Trophoblast cell (in vitro differentiated cells and primary cell): ENCODE measurements around the gene PLAAT2.

Experiments used
- DNase-seq, 2 donors: peaks; one replicate each; pipeline ENCODE4 v3.0.0-alpha.2; 2016
- H2AFZ ChIP-seq: 2 replicates; pipeline ENCODE4 v1.6.1; 2013; ENCODE audit warnings: low read length, moderate library complexity, mild to moderate bottlenecking; ENCODE audit not compliant: insufficient read depth, poor library complexity
- H2AK5ac ChIP-seq: 2 replicates; pipeline ENCODE4 v1.6.1; 2013; ENCODE audit warnings: mild to moderate bottlenecking, low read length
- H2BK120ac ChIP-seq: 2 replicates; pipeline ENCODE4 v1.6.1; 2013; ENCODE audit warnings: low read length, mild to moderate bottlenecking, moderate library complexity; ENCODE audit not compliant: insufficient read depth, poor library complexity
- H2BK12ac ChIP-seq: 2 replicates; pipeline ENCODE4 v1.6.1; 2013; ENCODE audit warnings: mild to moderate bottlenecking, low read length, moderate library complexity
- H2BK5ac ChIP-seq: 2 replicates; pipeline ENCODE4 v1.6.1; 2013; ENCODE audit warnings: low read length, low read depth, moderate library complexity, mild to moderate bottlenecking; ENCODE audit not compliant: poor library complexity
- H3K14ac ChIP-seq: 2 replicates; pipeline ENCODE4 v1.6.1; 2013; ENCODE audit warnings: mild to moderate bottlenecking, low read length
- H3K18ac ChIP-seq: 2 replicates; pipeline ENCODE4 v1.6.1; 2013; ENCODE audit warnings: mild to moderate bottlenecking, low read length
- H3K23ac ChIP-seq: 2 replicates; pipeline ENCODE4 v1.6.1; 2013; ENCODE audit warnings: low read length
- H3K27ac ChIP-seq: 2 replicates; pipeline ENCODE4 v1.5.1; 2013; ENCODE audit warnings: low read depth, mild to moderate bottlenecking, inconsistent platforms, low read length, moderate library complexity
- H3K27me3 ChIP-seq: 2 replicates; pipeline ENCODE4 v1.6.1; 2013; ENCODE audit warnings: inconsistent platforms, mild to moderate bottlenecking, low read length, moderate library complexity; ENCODE audit not compliant: insufficient read depth
- H3K36me3 ChIP-seq, 2 experiments: 1 replicate in 1 of 2; 2 replicates in 1 of 2; pipeline ENCODE4 v1.6.1; 2013; ENCODE audit warnings: low read length in 2 of 2, mild to moderate bottlenecking in 2 of 2, moderate library complexity in 1 of 2; ENCODE audit not compliant: insufficient read depth in 2 of 2, control insufficient read depth in 1 of 2
- H3K4ac ChIP-seq: 2 replicates; pipeline ENCODE4 v1.6.1; 2013; ENCODE audit warnings: low read depth, mild to moderate bottlenecking, low read length, moderate library complexity
- H3K4me1 ChIP-seq, 2 experiments: 1 replicate in 1 of 2; 2 replicates in 1 of 2; pipeline ENCODE4 v1.6.1; 2013; ENCODE audit warnings: low read length in 2 of 2, mild to moderate bottlenecking in 2 of 2, moderate library complexity in 1 of 2; ENCODE audit not compliant: insufficient read depth in 2 of 2, control insufficient read depth in 1 of 2
- H3K4me2 ChIP-seq: 2 replicates; pipeline ENCODE4 v1.6.1; 2013; ENCODE audit warnings: inconsistent platforms, mild to moderate bottlenecking, low read length, moderate library complexity
- H3K4me3 ChIP-seq: 2 replicates; pipeline ENCODE4 v1.5.1; 2013; ENCODE audit warnings: mild to moderate bottlenecking, low read depth, low read length, inconsistent platforms
- H3K79me1 ChIP-seq: one replicate; pipeline ENCODE4 v1.6.1; 2013; ENCODE audit warnings: low read length
- H3K79me2 ChIP-seq: 2 replicates; pipeline ENCODE4 v1.6.1; 2013; ENCODE audit warnings: low read length, mild to moderate bottlenecking; ENCODE audit not compliant: control insufficient read depth, insufficient read depth, poor library complexity
- H3K9ac ChIP-seq: 2 replicates; pipeline ENCODE4 v1.6.1; 2013; ENCODE audit warnings: mild to moderate bottlenecking, low read length
- H3K9me3 ChIP-seq: 2 replicates; pipeline ENCODE4 v1.6.1; 2013; ENCODE audit warnings: low read depth, mild to moderate bottlenecking, control low read depth, inconsistent platforms, low read length; ENCODE audit not compliant: insufficient read depth
- H4K12ac ChIP-seq: 2 replicates; pipeline ENCODE4 v1.6.1; 2013; ENCODE audit warnings: low read depth, mild to moderate bottlenecking, low read length, moderate library complexity
- H4K8ac ChIP-seq: 2 replicates; pipeline ENCODE4 v1.6.1; 2013; ENCODE audit warnings: low read depth, mild to moderate bottlenecking, low read length, moderate library complexity
- H4K91ac ChIP-seq: one replicate; pipeline ENCODE4 v1.6.1; 2013; ENCODE audit warnings: low read depth, mild to moderate bottlenecking, low read length, moderate library complexity
- WGBS: extraction: QIAGEN DNeasy Blood & Tissue Kit; methylation state at CpG from one replicate; pipeline ENCODE4 v1.1.7; 2013; ENCODE audit warnings: missing lambda C conversion rate; ENCODE audit not compliant: insufficient read length, insufficient coverage; ENCODE audit errors: extremely low coverage; 5-methylcytosine and 5-hydroxymethylcytosine counted together

Gene PLAAT2

GRCh38 chr11:63549411-63549810 lies 13.8 kb downstream of the PLAAT2 start:
- H3K4ac ChIP-seq: no peak overlapping the region
- no peaks in the 10 kb centered on the region for H3K36me3 ChIP-seq
- no peak overlapping the region for H2BK5ac ChIP-seq
- H3K14ac ChIP-seq: no peak overlapping the region
- no peak overlapping the region for H3K27ac ChIP-seq
- no peak overlapping the region for H4K12ac ChIP-seq
- peaks cover 3% of the 10 kb centered on the region for H3K79me1 ChIP-seq
- no peak overlapping the region for H3K9ac ChIP-seq
- H3K4me3 ChIP-seq: no peak overlapping the region
- H2BK12ac ChIP-seq: no peak overlapping the region
- no peaks in the 10 kb centered on the region for H3K27me3 ChIP-seq
- no peaks in the 10 kb centered on the region for H3K79me2 ChIP-seq
- no peak overlapping the region for H2AFZ ChIP-seq
- H2AK5ac ChIP-seq: no peak overlapping the region
- H3K4me2 ChIP-seq: no peak overlapping the region
- H3K9me3 ChIP-seq: no peaks in the 10 kb centered on the region
- no CpG with 5 or more reads among the region's 4 CpGs for WGBS
- no peak overlapping the region for H3K23ac ChIP-seq
- H4K91ac ChIP-seq: no peak overlapping the region
- no peak overlapping the region for H2BK120ac ChIP-seq
- no peak overlapping the region for H3K18ac ChIP-seq
- no peaks in the 10 kb centered on the region for H3K4me1 ChIP-seq
- no peak overlapping the region for H4K8ac ChIP-seq
- DNase-seq: no peak

GRCh38 chr11:63548178-63548577 lies 15.0 kb downstream of the PLAAT2 start:
- H2BK12ac ChIP-seq: no peak overlapping the region
- no peak overlapping the region for H3K4me2 ChIP-seq
- H3K14ac ChIP-seq: no peak overlapping the region
- H3K4ac ChIP-seq: no peak overlapping the region
- no peaks in the 10 kb centered on the region for H3K4me1 ChIP-seq
- no peak overlapping the region for H3K18ac ChIP-seq
- peaks cover 3% of the 10 kb centered on the region for H3K79me1 ChIP-seq
- no peak overlapping the region for H2BK5ac ChIP-seq
- no peak for DNase-seq
- H3K4me3 ChIP-seq: no peak overlapping the region
- no peak overlapping the region for H2BK120ac ChIP-seq
- no peak overlapping the region for H3K23ac ChIP-seq
- H2AFZ ChIP-seq: no peak overlapping the region
- no peaks in the 10 kb centered on the region for H3K79me2 ChIP-seq
- WGBS: 100% methylated on average over 1 of the region's 4 CpGs
- no peak overlapping the region for H3K27ac ChIP-seq
- H4K12ac ChIP-seq: no peak overlapping the region
- no peaks in the 10 kb centered on the region for H3K36me3 ChIP-seq
- H2AK5ac ChIP-seq: no peak overlapping the region
- no peaks in the 10 kb centered on the region for H3K9me3 ChIP-seq
- no peak overlapping the region for H4K8ac ChIP-seq
- H4K91ac ChIP-seq: no peak overlapping the region
- H3K9ac ChIP-seq: no peak overlapping the region
- no peaks in the 10 kb centered on the region for H3K27me3 ChIP-seq

- no peak overlapping the region for H2BK12ac ChIP-seq
- H3K14ac ChIP-seq: no peak overlapping the region
- no peak overlapping the region for H3K27ac ChIP-seq
- no peak overlapping the region for H3K4me2 ChIP-seq
- no peak overlapping the region for H2AFZ ChIP-seq
- H3K79me1 ChIP-seq: peaks cover 3% of the 10 kb centered on the region
- no peak overlapping the region for H4K91ac ChIP-seq
- H3K79me2 ChIP-seq: no peaks in the 10 kb centered on the region
- H3K4me3 ChIP-seq: no peak overlapping the region
- no peak overlapping the region for H4K12ac ChIP-seq
- H3K27me3 ChIP-seq: no peaks in the 10 kb centered on the region
- H3K36me3 ChIP-seq: no peaks in the 10 kb centered on the region
- H3K4ac ChIP-seq: no peak overlapping the region
- H3K4me1 ChIP-seq: no peaks in the 10 kb centered on the region
- H3K18ac ChIP-seq: no peak overlapping the region
- DNase-seq: no peak
- WGBS: no CpG with 5 or more reads among the region's 1 CpG
- no peak overlapping the region for H2BK120ac ChIP-seq
- H3K23ac ChIP-seq: no peak overlapping the region
- no peaks in the 10 kb centered on the region for H3K9me3 ChIP-seq
- no peak overlapping the region for H2AK5ac ChIP-seq
- no peak overlapping the region for H3K9ac ChIP-seq
- no peak overlapping the region for H2BK5ac ChIP-seq
- no peak overlapping the region for H4K8ac ChIP-seq
These were observed 16.1 kb downstream of the PLAAT2 start for GRCh38 chr11:63547061-63547460.

- H3K18ac ChIP-seq: no peak overlapping the region
- no peaks in the 10 kb centered on the region for H3K79me2 ChIP-seq
- H2BK120ac ChIP-seq: no peak overlapping the region
- WGBS: no CpG with 5 or more reads among the region's 2 CpGs
- H3K9ac ChIP-seq: no peak overlapping the region
- no peak overlapping the region for H2AK5ac ChIP-seq
- peaks cover 3% of the 10 kb centered on the region for H3K9me3 ChIP-seq
- no peak overlapping the region for H3K4me3 ChIP-seq
- H2BK5ac ChIP-seq: no peak overlapping the region
- H2BK12ac ChIP-seq: no peak overlapping the region
- no peaks in the 10 kb centered on the region for H3K27me3 ChIP-seq
- no peak overlapping the region for H2AFZ ChIP-seq
- H3K36me3 ChIP-seq: no peaks in the 10 kb centered on the region
- no peak overlapping the region for H3K14ac ChIP-seq
- H4K8ac ChIP-seq: no peak overlapping the region
- no peak overlapping the region for H3K23ac ChIP-seq
- H4K12ac ChIP-seq: no peak overlapping the region
- no peak overlapping the region for H3K27ac ChIP-seq
- no peak overlapping the region for H3K4me2 ChIP-seq
- H4K91ac ChIP-seq: no peak overlapping the region
- no peak overlapping the region for H3K4ac ChIP-seq
- peaks cover 3% of the 10 kb centered on the region for H3K79me1 ChIP-seq
- DNase-seq: no peak
- H3K4me1 ChIP-seq: no peaks in the 10 kb centered on the region
These were observed 19.5 kb downstream of the PLAAT2 start for GRCh38 chr11:63543711-63544110.
